ENCODE results near the gene CRISP1. TPM values are rescaled to one million over a fixed set of nuclear protein-coding genes. Genes with fewer than 3 reads are reported as not detected.

CRISP1 gene
- total and polyA plus RNA-seq, 2 of the 8 experiments (the other 6 are each of a cell fraction or from before 2014, with no cell fraction given), result not detected

GRCh38 chr6:49787176-49787575 is 79.2 kb downstream of the CRISP1 start, which contains the start of gene PGK2:
PGK2 (minus strand) TSS chr6:49787285; CDS start chr6:49787187, 98 bp downstream.
- Histone ChIP-seq H3K4me3 (ENCODE audit: extremely low read depth in 1 of 4, insufficient read depth in 2 of 4, low read depth in 3 of 4, low read length in 4 of 4) (no peak within 1 kb of the TSS), H2BK12ac (ENCODE audit: low read depth, low read length) (no peak within 1 kb of the TSS), H3K4me1 (replicated peaks in 1 of 4; ENCODE audit: control insufficient read depth in 3 of 4, insufficient read depth in 4 of 4, low read length in 3 of 4) (no peaks in the 10 kb centered on the region; a peak in 1 of 7 replicates), H4K5ac (ENCODE audit: insufficient read length, low read depth, low read length) (no peak within 1 kb of the TSS), H3K36me3 (ENCODE audit: control insufficient read depth in 2 of 4, insufficient read depth in 4 of 4, low read length in 3 of 4) (no peaks in the 10 kb centered on the region), H4K91ac (replicated peaks; ENCODE audit: insufficient read length, low read length) (no peak within 1 kb of the TSS), H3K79me1 (ENCODE audit: low read depth, low read length) (no peaks in the 10 kb centered on the region), H3K18ac (ENCODE audit: extremely low read depth, low read length) (no peak within 1 kb of the TSS), H3K14ac (ENCODE audit: insufficient read length) (no peak within 1 kb of the TSS), H2BK15ac (ENCODE audit: low read length) (no peak within 1 kb of the TSS), H4K20me1 (replicated peaks in 1 of 2; ENCODE audit: control insufficient read depth in 1 of 2, insufficient read depth in 2 of 2, low read length in 2 of 2) (no peaks in the 10 kb centered on the region), H3K23ac (ENCODE audit: insufficient read length) (no peak within 1 kb of the TSS), H2AFZ (ENCODE audit: low read length) (no peak within 1 kb of the TSS), H2BK5ac (ENCODE audit: low read depth, low read length) (no peak within 1 kb of the TSS), H2BK120ac (replicated peaks; ENCODE audit: low read depth, low read length) (no peak within 1 kb of the TSS), H2AK5ac (ENCODE audit: low read depth, low read length) (no peak within 1 kb of the TSS), H3K23me2 (ENCODE audit: low read depth, low read length) (no peaks in the 10 kb centered on the region), H3K27ac (ENCODE audit: low read depth, low read length) (no peak within 1 kb of the TSS), H3K9ac (replicated peaks in 1 of 4; ENCODE audit: extremely low read depth in 1 of 4, low read depth in 3 of 4, low read length in 3 of 4) (no peak within 1 kb of the TSS), H3K4me2 (ENCODE audit: insufficient read depth in 1 of 2, low read depth in 2 of 2, low read length in 2 of 2) (no peak within 1 kb of the TSS), H3K4ac (replicated peaks; ENCODE audit: insufficient read length, low read depth, low read length) (no peak within 1 kb of the TSS), H3K56ac (replicated peaks; ENCODE audit: insufficient read length, low read depth, low read length) (no peak within 1 kb of the TSS), H4K8ac (ENCODE audit: extremely low read depth, insufficient read depth, low read length) (no peak within 1 kb of the TSS; the same call in 1 of the 2 replicates), H3K27me3 (replicated peaks in 1 of 4; ENCODE audit: control insufficient read depth in 3 of 4, extremely low read depth in 1 of 4, insufficient read depth in 3 of 4, low read length in 3 of 4) (no peaks in the 10 kb centered on the region), H3K79me2 (ENCODE audit: control insufficient read depth in 1 of 2, insufficient read depth in 2 of 2, low read length in 2 of 2) (no peaks in the 10 kb centered on the region), H2BK20ac (ENCODE audit: low read length) (no peak within 1 kb of the TSS), H3K9me3 (ENCODE audit: insufficient read depth in 2 of 2, low read depth in 1 of 2, low read length in 1 of 2) (no peaks in the 10 kb centered on the region)
- WGBS, 2 experiments (ENCODE audit: extremely low coverage in 1 of 2, insufficient coverage in 1 of 2, insufficient read length in 1 of 2, insufficient replicate concordance in 2 of 2, low coverage in 1 of 2, low lambda C conversion rate in 2 of 2, missing lambda C conversion rate in 1 of 2), result 87% methylated on average over 8 of the region's 8 CpGs; no CpG with 5 or more reads in 1 of the 2 experiments
- POLR2A ChIA-PET (ENCODE audit: partially characterized antibody), result no interaction called here
- FAIRE-seq (peak; percentile 87), DNase-seq (ENCODE audit: low read depth in 1 of 2, low spot score in 2 of 2) (peak; percentile 46 to 71)
- TF ChIP-seq SP2 (IDR thresholded peaks at IDR 0.05; ENCODE audit: low read length) (peak; percentile 49), CHD2 (IDR thresholded peaks at IDR 0.05; ENCODE audit: low read length) (peak; percentile 56; the same call in 1 of the 2 replicates), SP1 (IDR thresholded peaks at IDR 0.05; ENCODE audit: low read depth, low read length) (peak; percentile 74; the same call in 1 of the 2 replicates), FOSL1 (IDR thresholded peaks at IDR 0.05; ENCODE audit: insufficient read depth, low read depth, low read length) (no peak), CTBP2 (IDR thresholded peaks at IDR 0.05; ENCODE audit: borderline replicate concordance, insufficient read depth, insufficient read length, low read length) (no peak), RFX5 (IDR thresholded peaks at IDR 0.05; ENCODE audit: borderline replicate concordance, low read depth, low read length) (peak; percentile 78)
- CTCF ChIA-PET (ENCODE audit: partially characterized antibody), result no interaction called here

All from H1 (cell line).